CD4-positive, alpha-beta T cell treated with Interleukin-6 for 4 hours (primary cell): ENCODE data around the gene PLD6.
"Not testable (repeated sequence)": the region's sequence is repeated elsewhere in the genome, so short reads cannot be mapped to it uniquely, and the experiment has no call there.

ENCODE experiments used
- DNase-seq: peaks from one replicate; pipeline ENCODE4 v3.0.0-alpha.2; 2020; ENCODE audit warnings: mixed read lengths

PLD6 gene

DNA sequence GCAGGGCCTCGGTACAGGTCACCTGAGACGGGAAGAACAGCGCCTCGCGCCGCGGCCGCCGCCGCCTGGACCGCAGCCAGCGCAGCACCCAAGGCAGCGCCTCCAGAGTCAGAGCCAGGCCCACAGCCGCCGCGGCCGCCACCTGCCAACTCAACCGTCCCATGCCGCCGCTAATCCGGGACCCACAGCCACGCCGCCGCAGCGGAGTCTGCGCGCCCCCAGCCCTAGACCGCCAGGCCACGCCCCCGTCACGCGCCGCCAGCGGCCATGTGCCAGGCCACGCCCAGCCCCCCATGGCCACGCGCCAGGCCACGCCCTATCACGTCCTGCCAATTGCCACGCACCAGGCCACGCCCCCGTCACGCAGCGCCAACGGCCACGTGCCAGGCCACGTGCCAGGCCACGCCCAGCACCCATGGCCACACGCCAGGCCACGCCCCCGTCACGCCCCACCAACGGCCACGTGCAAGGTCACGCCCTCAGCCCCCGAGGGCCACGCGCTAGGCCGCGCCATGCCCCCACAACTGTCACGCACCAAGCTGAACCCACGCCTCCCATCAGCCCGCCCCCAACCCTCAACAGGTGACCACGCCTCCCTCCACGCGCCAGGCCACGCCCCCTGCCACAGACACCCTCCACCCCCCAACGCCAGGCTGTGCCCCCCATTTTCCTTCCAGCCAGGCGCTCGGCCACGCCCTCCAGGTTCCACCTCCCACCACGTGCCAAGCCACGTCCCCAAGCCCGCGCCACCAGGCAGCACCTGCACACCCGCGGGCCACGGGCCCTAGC is at the start of gene PLD6:
TSS of gene PLD6 (minus strand) at position 210 of the 789 bp plus-strand sequence. CDS start at position 163, 47 bp downstream.
- DNase-seq, result peak; percentile 91

GRCh38 chr17:17255689-17256088 is 49.6 kb upstream of the PLD6 start:
- DNase-seq, result not testable (repeated sequence)

GRCh38 chr17:17254036-17254435 is 47.9 kb upstream of the PLD6 start:
- no peak for DNase-seq

- DNase-seq, result no peak
Measured at GRCh38 chr17:17253406-17253805, 47.3 kb upstream of the PLD6 start.

- DNase-seq, result no peak
Measured at GRCh38 chr17:17252149-17252661, 46.1 kb upstream of the PLD6 start.

GRCh38 chr17:17246879-17247278 is 40.7 kb upstream of the PLD6 start:
- DNase-seq, result no peak

- DNase-seq, result no peak
Measured at GRCh38 chr17:17243163-17243562, 37.0 kb upstream of the PLD6 start.

DNA sequence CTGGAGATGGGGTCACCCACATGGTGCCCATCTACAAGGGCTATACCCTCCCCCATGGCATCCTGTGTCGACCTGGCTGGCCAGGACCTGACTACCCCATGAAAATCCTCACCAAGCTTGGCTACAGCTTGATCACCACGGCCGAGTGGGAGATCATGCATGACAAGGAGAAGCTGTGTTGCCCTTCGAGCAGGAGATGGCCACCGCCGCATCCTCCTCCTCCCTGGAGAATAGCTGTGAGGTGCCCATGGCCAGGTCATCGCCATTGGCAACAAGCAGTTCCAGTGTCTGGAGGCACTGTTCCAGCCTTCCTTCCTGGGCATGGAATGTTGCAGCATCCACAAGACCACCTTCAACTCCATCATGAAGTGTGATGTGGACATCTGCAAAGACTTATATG is 36.1 kb upstream of the PLD6 start:
- DNase-seq, result no peak

GRCh38 chr17:17241656-17242055 is 35.5 kb upstream of the PLD6 start:
- DNase-seq, result no peak

- no peak for DNase-seq
Measured at GRCh38 chr17:17239832-17240231, 33.7 kb upstream of the PLD6 start.

DNA sequence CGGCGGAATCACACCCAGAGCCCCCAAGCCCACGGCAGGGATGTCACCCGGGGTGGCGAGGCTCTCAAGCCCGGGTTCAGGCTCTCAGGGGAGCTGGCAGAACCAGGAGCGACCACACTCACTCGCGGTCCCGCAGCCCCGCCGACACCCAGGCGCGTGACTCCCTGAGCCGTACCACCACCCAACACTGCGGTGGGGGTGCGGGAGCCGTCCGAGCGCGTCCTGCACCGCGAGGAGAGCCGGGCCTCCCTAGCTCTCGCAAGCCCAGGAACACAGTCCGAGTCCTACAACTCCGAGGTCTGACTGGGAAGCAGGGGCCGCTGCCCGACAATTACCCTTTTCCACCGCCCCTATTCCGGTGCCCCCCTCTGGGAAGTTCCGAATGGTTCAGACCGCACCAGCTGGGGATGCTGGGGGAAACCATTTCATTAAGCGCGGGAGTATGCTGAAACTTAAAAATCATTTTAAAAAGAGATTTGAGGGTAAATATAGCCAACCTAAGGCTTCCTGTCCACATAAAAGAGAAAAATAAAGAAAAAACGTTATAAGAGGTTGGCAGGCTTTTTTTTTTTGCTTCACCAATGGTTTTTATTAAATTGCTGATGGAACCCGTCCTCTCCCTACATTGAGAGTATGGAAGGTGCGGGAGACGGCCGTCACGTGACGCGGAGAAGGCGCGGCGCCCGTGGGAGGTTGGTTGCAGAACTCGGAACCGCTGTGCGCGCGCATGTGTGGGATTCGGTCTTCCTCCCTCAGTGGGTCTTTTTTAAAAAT is 31.1 kb upstream of the PLD6 start, which contains the start of gene FLCN:
TSS of gene FLCN (minus strand) at position 143 of the 774 bp plus-strand sequence. CDS start 9,031 bp downstream, outside the sequence.
- DNase-seq, result peak; percentile 92

DNA sequence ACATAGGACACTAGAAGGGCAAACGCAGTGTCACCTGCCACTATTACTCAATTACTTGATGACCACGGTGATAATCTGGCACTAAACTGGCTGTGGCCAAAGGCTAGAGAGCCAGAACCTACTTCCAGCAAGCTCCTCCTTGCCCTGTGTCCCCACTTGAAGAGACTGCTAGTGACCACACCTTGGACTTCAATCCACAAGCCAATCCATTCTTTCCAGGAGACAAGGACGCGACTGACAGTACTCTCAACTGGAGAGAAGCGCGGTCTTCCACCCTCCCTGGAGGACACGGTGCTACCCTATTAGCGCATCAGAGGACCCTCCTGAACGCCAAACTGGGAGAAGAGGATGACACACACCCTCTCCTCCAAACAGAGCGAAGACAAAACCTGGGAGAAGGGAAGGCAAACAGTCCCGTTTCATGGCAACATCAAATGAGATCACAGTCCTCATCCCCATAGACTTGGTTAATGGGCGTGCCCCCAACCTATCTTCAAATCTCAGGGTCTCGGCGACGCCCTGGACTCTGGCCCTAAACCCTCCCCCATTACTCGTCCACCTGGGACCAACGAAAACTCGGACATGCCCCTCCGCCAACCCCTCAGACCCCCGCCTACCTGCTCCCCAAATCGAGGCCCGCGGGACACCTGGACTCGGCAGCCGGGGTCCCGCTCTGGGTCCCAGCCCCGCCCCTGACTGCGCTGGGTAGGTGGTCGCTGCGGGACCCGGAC is 30.3 kb upstream of the PLD6 start:
- DNase-seq, result peak; percentile 11

DNA sequence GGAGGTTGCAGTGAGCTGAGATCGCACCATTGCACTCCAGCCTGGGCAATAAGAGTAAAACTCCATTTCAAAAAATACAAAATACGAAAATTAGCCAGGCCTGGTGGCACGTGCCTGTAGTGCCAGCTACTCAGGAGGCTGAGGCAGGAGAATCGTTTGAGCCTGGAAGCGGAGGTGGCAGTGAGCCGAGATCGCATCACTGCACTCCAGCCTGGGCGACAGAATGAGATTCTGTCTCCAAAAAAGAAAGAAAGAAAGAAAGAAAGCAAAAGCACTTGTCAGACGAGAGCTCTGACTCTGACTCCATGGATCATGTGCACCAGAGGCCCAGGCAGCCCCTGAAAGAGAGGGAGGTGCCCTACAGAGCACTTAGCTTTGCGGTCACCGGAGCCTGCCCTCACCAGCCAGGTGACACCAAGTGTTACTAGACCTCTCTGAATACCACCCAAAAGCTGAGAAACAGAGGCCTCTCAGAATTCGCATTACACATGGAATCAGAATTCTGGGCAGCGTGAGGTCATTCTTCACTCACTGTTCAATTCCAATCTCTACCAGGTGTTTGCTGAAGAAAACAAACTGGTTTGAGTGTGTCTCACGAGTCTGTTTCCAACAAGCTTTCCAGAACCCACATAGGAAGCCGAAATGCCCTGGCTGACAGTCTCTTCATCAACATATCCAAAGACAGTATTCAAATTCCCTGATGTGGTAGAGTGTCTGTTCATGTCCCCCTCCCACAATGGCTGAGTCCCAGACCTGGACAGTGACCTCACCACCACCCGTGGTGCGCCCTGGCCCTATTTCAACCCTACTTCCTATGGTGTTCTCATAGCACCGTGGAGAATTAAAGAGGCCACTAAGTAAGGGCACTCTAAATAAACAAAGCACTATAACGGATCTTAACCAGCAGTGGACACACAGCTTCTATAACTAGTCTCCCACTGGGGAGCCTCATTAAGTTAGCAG is 29.4 kb upstream of the PLD6 start:
- no peak for DNase-seq

DNA sequence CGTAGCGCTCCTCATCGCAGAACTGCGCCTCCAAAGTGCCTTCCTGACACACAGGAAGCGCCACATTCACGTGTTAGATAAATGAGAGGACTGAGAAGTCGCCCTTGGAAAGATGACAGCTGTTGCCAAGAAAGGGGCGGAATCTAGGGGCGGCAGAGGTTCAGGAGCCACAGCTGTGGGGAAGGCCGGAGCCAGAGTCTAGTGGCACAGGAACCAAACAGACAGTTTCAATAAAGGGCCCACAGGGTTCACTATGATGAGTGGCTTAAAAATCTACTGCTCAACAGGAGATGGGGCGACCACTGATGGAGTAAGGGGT is 26.1 kb upstream of the PLD6 start:
- no peak for DNase-seq

GRCh38 chr17:17231621-17232302 is 25.6 kb upstream of the PLD6 start:
- no peak for DNase-seq

DNA sequence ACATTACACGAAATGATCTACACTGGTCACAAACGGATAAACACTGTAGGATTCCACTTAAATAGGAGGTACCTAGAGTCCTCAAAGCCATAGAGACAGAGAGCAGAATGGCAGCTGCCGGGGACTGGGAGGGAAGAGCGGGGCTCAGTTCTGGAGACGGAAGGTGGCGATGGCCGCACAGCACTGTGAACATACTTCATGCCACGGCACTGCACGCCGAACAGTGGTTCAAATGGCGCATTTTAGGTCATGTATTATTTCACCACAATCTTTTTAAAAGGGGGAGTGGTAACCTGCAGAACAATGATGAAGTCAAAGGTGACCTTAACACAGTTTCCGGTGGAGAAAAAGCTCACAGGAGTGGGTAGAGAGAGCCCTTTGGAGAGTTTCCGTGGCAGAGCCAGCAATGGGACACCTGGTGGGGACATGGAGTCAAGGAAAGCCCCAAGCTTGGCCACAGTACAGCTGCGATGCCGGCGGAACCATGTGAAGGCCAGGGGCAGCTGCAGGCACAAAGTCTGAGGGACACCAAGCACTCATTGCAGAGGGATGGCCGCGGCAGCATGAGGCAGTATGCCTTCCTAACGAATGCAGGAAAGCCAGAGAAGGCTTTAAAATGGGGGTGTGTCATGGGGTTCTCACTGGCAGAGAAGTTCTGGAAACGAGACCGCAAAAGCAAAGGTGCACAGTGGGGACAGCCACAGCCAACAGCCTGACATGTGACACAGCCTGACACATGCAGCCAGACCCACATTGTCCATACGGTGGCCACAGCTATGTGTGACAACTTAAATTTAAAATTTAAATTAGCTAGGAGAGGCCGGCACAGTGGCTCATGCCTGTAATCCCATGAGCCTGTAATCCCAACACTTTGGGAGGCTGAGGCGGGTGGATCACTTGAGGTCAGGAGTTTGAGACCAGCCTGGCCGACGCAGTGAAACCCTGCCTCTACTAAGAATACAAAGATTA is 23.6 kb upstream of the PLD6 start:
- no peak for DNase-seq

- DNase-seq, result no peak
Measured at GRCh38 chr17:17228521-17229279, 22.6 kb upstream of the PLD6 start.

- DNase-seq, result no peak
Measured at GRCh38 chr17:17227608-17228520, 21.7 kb upstream of the PLD6 start.
